Measurements from ENCODE around the gene EXOC7.

Gene EXOC7

GRCh38 chr17:76138234-76138895 lies 34.8 kb upstream of the EXOC7 start:
- DNase-seq, result no peak

- DNase-seq, result no peak
These were observed 34.0 kb upstream of the EXOC7 start for GRCh38 chr17:76137351-76138233.

- DNase-seq, result no peak
These were observed 33.4 kb upstream of the EXOC7 start for GRCh38 chr17:76137001-76137350.

GRCh38 chr17:76136276-76137000 lies 32.9 kb upstream of the EXOC7 start:
- no peak for DNase-seq

GRCh38 chr17:76135810-76136188 lies 32.2 kb upstream of the EXOC7 start:
- no peak for DNase-seq

- no peak for DNase-seq
These were observed 31.6 kb upstream of the EXOC7 start for GRCh38 chr17:76134911-76135809.

GRCh38 chr17:76132574-76133338 lies 29.2 kb upstream of the EXOC7 start:
- DNase-seq, result no peak

GRCh38 chr17:76131692-76132573 lies 28.3 kb upstream of the EXOC7 start:
- DNase-seq, result no peak

- DNase-seq, result no peak
These were observed 27.6 kb upstream of the EXOC7 start for GRCh38 chr17:76131051-76131691.

GRCh38 chr17:76130473-76130872 lies 26.9 kb upstream of the EXOC7 start:
- no peak for DNase-seq

GRCh38 chr17:76125922-76126321 lies 22.3 kb upstream of the EXOC7 start:
- no peak for DNase-seq

- no peak for DNase-seq
These were observed 21.7 kb upstream of the EXOC7 start for GRCh38 chr17:76125391-76125675.

- no peak for DNase-seq
These were observed 21.2 kb upstream of the EXOC7 start for GRCh38 chr17:76124582-76125390.

GRCh38 chr17:76123749-76124581 lies 20.4 kb upstream of the EXOC7 start:
- no peak for DNase-seq

GRCh38 chr17:76123191-76123499 lies 19.6 kb upstream of the EXOC7 start:
- no peak for DNase-seq

GRCh38 chr17:76122431-76123190 lies 19.0 kb upstream of the EXOC7 start:
- no peak for DNase-seq

- DNase-seq, result no peak
These were observed 18.4 kb upstream of the EXOC7 start for GRCh38 chr17:76121932-76122430.

GRCh38 chr17:76120658-76121008 lies 17.0 kb upstream of the EXOC7 start:
- no peak for DNase-seq
